Neuron (in vitro differentiated cells): Measurements from ENCODE around the gene NEK2.
"Not testable (repeated sequence)": the region's sequence is repeated elsewhere in the genome, so short reads cannot be mapped to it uniquely, and the experiment has no call there.

Source experiments
- H2AFZ ChIP-seq: one replicate; pipeline ENCODE4 v1.6.1; 2013; ENCODE audit warnings: low read depth, mild to moderate bottlenecking, inconsistent platforms, low read length, moderate library complexity
- H3K27me3 ChIP-seq: one replicate; pipeline ENCODE4 v1.6.1; 2013; ENCODE audit warnings: low read length; ENCODE audit not compliant: insufficient read depth
- H3K36me3 ChIP-seq: one replicate; pipeline ENCODE4 v1.6.1; 2013; ENCODE audit warnings: low read length; ENCODE audit not compliant: insufficient read depth
- H3K4me1 ChIP-seq: one replicate; pipeline ENCODE4 v1.6.1; 2013; ENCODE audit warnings: low read length; ENCODE audit not compliant: insufficient read depth
- H3K4me3 ChIP-seq: 2 replicates; pipeline ENCODE4 v1.5.1; 2013; ENCODE audit warnings: mild to moderate bottlenecking, low read length, moderate library complexity
- H3K9me3 ChIP-seq: one replicate; pipeline ENCODE4 v1.6.1; 2013; ENCODE audit warnings: low read length

NEK2 gene

GRCh38 chr1:211675230-211676105 lies at the start of gene NEK2:
TSS of gene NEK2 (minus strand) at chr1:211675621. CDS start at chr1:211675479, 142 bp downstream.
- H3K4me3 ChIP-seq, result peak within 1 kb of the TSS; percentile 70
- H2AFZ ChIP-seq, result peak within 1 kb of the TSS; percentile 81
- peaks cover 15% of the 10 kb centered on the region for H3K36me3 ChIP-seq
- no peaks in the 10 kb centered on the region for H3K9me3 ChIP-seq
- H3K4me1 ChIP-seq, result peaks cover 14% of the 10 kb centered on the region
- H3K27me3 ChIP-seq, result no peaks in the 10 kb centered on the region

DNA sequence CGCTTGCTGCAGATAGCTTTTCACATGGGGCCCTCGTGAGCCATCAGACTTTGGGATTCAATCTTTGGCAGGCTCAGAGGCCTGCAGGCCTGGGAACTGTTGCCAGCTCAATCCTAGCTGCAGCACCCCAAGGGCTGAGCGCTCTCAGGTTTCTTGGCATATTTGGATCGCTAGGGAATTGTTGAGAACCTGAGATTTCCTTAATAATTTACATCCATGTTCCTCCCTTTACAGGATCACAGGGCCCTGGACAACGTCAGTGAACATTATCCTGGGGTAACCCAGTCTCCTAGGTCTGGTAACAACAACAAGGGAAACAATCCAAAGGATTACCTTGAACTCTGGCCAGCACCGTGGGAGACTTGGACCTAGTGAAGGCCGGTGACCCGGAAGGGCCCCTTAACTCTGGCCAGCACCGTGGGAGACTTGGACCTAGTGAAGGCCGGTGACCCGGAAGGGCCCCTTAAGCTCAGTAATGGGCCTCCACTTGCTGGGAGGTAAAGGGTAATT lies 49.3 kb upstream of the NEK2 start:
- Histone ChIP-seq H3K9me3 (no peaks in the 10 kb centered on the region), H3K27me3 (no peaks in the 10 kb centered on the region), H3K4me3 (no peak overlapping the region), H3K4me1 (peaks cover 9% of the 10 kb centered on the region), H3K36me3 (no peaks in the 10 kb centered on the region), H2AFZ (no peak overlapping the region)

DNA sequence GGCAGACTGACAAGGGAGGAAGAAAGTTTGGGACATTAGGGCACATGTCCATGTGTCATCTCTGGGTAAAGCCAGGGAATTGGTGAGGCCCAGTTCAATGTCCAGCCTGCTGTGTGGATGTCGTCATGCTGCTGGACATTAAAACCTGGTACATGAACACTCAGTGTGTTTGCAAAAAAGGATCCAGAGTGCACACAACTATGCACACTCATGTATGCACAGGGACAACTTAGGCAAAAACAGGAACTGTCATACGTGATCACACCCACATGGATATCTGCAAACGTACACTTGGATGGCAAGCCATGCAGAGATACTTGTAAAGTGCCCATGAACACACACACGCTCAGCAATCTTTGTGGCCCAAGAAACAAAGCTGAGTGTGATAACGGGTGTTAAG lies 47.9 kb upstream of the NEK2 start:
- Histone ChIP-seq H3K4me1 (peaks cover 9% of the 10 kb centered on the region), H3K36me3 (no peaks in the 10 kb centered on the region), H3K9me3 (no peaks in the 10 kb centered on the region), H2AFZ (no peak overlapping the region), H3K4me3 (no peak overlapping the region), H3K27me3 (no peaks in the 10 kb centered on the region)

DNA sequence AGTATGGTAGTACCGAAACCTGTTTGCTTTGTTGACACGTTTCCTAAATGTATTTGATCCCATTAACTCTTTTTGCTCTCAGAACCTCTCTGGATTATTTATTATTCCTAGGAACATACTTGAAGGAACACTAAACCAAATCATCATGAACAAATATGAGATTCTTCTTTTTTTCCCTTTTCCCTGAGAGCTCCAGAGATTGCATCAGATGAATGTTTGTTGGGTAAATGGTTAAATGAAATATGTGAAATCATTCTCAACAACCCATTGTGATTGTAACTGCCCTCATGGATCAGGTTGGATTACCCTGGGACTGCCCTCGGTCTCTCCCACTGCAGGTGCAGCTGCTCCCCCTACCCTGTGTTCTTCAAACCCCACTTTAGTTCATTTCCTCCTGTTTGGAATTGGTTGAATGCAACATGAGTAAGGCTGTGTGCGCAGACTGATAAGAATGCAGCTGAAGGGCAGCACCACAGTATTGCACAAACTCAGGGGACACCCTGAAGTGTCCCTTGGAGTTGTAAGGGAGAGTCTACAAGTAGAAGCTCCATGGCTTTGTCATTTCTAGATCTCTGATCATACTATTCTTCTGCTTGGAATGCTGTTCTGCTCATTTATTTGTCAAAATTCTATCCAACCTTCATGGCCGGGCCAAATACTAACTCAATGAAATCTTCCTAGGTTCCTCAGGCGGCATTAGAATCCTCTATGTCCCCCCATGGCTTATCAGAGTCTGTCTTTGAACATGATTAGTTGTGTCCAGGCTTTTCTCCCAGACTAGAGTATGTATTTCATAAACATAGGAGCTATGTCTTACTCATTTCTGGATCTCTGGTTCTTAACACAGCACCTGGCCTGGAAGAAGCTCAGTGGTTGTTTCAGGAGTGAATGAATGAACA lies 47.1 kb upstream of the NEK2 start:
- H3K9me3 ChIP-seq, result no peaks in the 10 kb centered on the region
- no peaks in the 10 kb centered on the region for H3K36me3 ChIP-seq
- H2AFZ ChIP-seq, result no peak overlapping the region
- H3K4me1 ChIP-seq, result peaks cover 9% of the 10 kb centered on the region
- H3K27me3 ChIP-seq, result no peaks in the 10 kb centered on the region
- no peak overlapping the region for H3K4me3 ChIP-seq

- not testable (repeated sequence) for H3K4me3 ChIP-seq, H3K9me3 ChIP-seq, H3K27me3 ChIP-seq
Measured at GRCh38 chr1:211716555-211716954, 41.1 kb upstream of the NEK2 start.

GRCh38 chr1:211715971-211716370 lies 40.5 kb upstream of the NEK2 start:
- no peak overlapping the region for H3K4me3 ChIP-seq
- no peaks in the 10 kb centered on the region for H3K9me3 ChIP-seq
- H3K4me1 ChIP-seq, result no peaks in the 10 kb centered on the region
- H3K27me3 ChIP-seq, result no peaks in the 10 kb centered on the region
- H3K36me3 ChIP-seq, result no peaks in the 10 kb centered on the region
- no peak overlapping the region for H2AFZ ChIP-seq

More at GRCh38 chr1:211716555-211716954, 41.1 kb upstream of the NEK2 start:
- not testable (repeated sequence) for H2AFZ ChIP-seq, H3K36me3 ChIP-seq, H3K4me1 ChIP-seq

DNA sequence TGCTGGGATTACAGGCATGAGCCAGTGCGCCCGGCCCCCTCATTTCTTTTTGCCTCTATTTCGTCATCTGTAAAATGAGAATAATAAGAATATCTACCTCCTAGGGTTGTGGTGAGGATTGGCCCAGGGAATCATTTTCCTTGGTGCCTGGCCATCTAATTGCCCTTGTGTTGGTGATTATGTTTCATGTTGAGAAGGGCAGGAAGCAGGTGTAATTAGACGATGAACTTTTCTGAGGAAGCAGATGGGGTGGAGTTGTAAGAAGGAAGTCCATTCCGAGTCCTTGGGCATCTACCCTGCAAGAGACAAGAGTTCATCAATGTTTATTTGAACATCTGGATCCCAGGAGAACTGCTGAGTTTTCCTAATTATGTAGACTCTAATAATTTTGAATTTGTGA lies 38.7 kb upstream of the NEK2 start:
- H3K4me1 ChIP-seq, result no peaks in the 10 kb centered on the region
- H3K36me3 ChIP-seq, result no peaks in the 10 kb centered on the region
- no peak overlapping the region for H3K4me3 ChIP-seq
- no peak overlapping the region for H2AFZ ChIP-seq
- no peaks in the 10 kb centered on the region for H3K27me3 ChIP-seq
- no peaks in the 10 kb centered on the region for H3K9me3 ChIP-seq

GRCh38 chr1:211713231-211713630 lies 37.8 kb upstream of the NEK2 start:
- H3K36me3 ChIP-seq, result no peaks in the 10 kb centered on the region
- no peaks in the 10 kb centered on the region for H3K4me1 ChIP-seq
- H2AFZ ChIP-seq, result no peak overlapping the region

DNA sequence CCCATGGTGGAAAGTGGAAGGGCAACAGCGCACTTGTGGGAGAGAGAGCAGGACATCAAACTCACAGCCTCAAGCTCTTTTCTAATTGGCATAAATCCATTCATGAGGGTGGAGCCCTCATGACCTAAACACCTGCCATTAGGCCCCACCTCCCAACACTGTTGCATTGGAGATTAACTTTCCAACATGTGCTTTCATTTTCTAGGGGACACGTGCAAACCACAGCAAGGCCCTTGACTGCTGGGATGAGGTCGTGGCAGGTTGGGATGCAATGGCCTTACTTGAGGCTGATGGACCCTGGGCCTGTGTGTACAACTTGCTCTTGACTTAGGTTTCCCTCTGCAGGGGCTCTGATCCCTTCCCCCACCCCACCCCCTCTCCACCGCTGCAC lies 35.9 kb upstream of the NEK2 start:
- H3K4me1 ChIP-seq, result no peaks in the 10 kb centered on the region
- H2AFZ ChIP-seq, result no peak overlapping the region
- no peak overlapping the region for H3K4me3 ChIP-seq
- H3K36me3 ChIP-seq, result no peaks in the 10 kb centered on the region
- no peaks in the 10 kb centered on the region for H3K27me3 ChIP-seq
- H3K9me3 ChIP-seq, result no peaks in the 10 kb centered on the region

More at GRCh38 chr1:211713231-211713630, 37.8 kb upstream of the NEK2 start:
- H3K4me3 ChIP-seq, result no peak overlapping the region
- no peaks in the 10 kb centered on the region for H3K9me3 ChIP-seq
- H3K27me3 ChIP-seq, result no peaks in the 10 kb centered on the region

- H3K4me1 ChIP-seq, result no peaks in the 10 kb centered on the region
- no peaks in the 10 kb centered on the region for H3K36me3 ChIP-seq
- H3K27me3 ChIP-seq, result no peaks in the 10 kb centered on the region
- no peaks in the 10 kb centered on the region for H3K9me3 ChIP-seq
- H3K4me3 ChIP-seq, result no peak overlapping the region
- H2AFZ ChIP-seq, result no peak overlapping the region
Measured at GRCh38 chr1:211710566-211711314, 35.3 kb upstream of the NEK2 start.

- Histone ChIP-seq H3K4me1 (no peaks in the 10 kb centered on the region), H3K4me3 (no peak overlapping the region), H3K27me3 (no peaks in the 10 kb centered on the region), H3K36me3 (no peaks in the 10 kb centered on the region), H2AFZ (no peak overlapping the region), H3K9me3 (no peaks in the 10 kb centered on the region)
Measured at GRCh38 chr1:211708926-211709325, 33.5 kb upstream of the NEK2 start.

DNA sequence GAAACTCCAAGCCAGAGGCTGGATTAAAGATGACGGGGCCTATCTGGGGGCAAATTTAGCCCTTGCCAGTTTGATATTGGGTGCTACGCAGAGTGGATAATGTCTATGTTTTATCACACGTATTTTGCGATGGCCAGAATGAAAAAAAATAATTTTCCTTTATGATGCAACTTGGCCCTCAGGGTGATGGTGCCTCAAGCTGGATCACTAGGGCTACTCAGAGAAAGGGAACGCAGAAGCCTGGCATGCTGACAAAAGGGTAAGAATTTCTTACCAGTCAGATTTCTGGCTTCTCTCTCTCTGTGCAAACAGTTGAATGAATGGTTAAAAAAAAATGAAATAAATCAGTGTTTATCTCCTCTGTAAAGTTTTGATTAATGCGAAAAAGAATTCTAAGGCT lies 32.6 kb upstream of the NEK2 start:
- Histone ChIP-seq H3K4me3 (no peak overlapping the region), H3K9me3 (no peaks in the 10 kb centered on the region), H3K4me1 (no peaks in the 10 kb centered on the region), H3K36me3 (no peaks in the 10 kb centered on the region), H3K27me3 (peaks cover 1% of the 10 kb centered on the region), H2AFZ (no peak overlapping the region)
